ENCODE results near the gene GULP1. TPM values are rescaled to one million over a fixed set of nuclear protein-coding genes. Genes with fewer than 3 reads are reported as not detected.
"Not testable (repeated sequence)": the region's sequence is repeated elsewhere in the genome, so short reads cannot be mapped to it uniquely, and the experiment has no call there.

GULP1 gene
- polyA plus RNA-seq, 1 donor from 2014 or later: 10.2 TPM

- Histone ChIP-seq H3K9ac (ENCODE audit: low read length) (no peak overlapping the region), H3K4me2 (ENCODE audit: low read length) (no peak overlapping the region), H3K9me2 (ENCODE audit: insufficient read depth, low read length) (no peaks in the 10 kb centered on the region), H3K9me3 (ENCODE audit: low read length) (no peaks in the 10 kb centered on the region), H3K4me3 (ENCODE audit: low read length) (no peak overlapping the region), H3K27me3 (ENCODE audit: insufficient read depth, low read depth, low read length) (peaks cover 16% of the 10 kb centered on the region), H2AFZ (ENCODE audit: low read depth, low read length) (no peak overlapping the region), H3F3A (ENCODE audit: insufficient read depth, low read length, poor library complexity, severe bottlenecking) (no peaks in the 10 kb centered on the region), H4K20me1 (ENCODE audit: insufficient read depth) (no peaks in the 10 kb centered on the region), H3K27ac (ENCODE audit: low read length) (no peak overlapping the region), H3K36me3 (ENCODE audit: insufficient read depth, low read length) (no peaks in the 10 kb centered on the region), H3K79me2 (replicated peaks; ENCODE audit: insufficient read depth, low read length) (peaks cover 63% of the 10 kb centered on the region)
- no peak for TF ChIP-seq MXI1 (conservative IDR thresholded peaks at IDR 0.05; ENCODE audit: poor library complexity, severe bottlenecking)
- TF ChIP-seq REST (IDR thresholded peaks at IDR 0.05; ENCODE audit: borderline replicate concordance): no peak
- no peak for TF ChIP-seq SMC3 (conservative IDR thresholded peaks at IDR 0.05; ENCODE audit: poor library complexity)
- no peak for TF ChIP-seq EZH2 (IDR thresholded peaks at IDR 0.05; ENCODE audit: borderline replicate concordance, insufficient read depth, low read length, poor library complexity, severe bottlenecking)
- TF ChIP-seq TAF1 (IDR thresholded peaks at IDR 0.05; ENCODE audit: low read depth): no peak
- no peak for TF ChIP-seq POLR2AphosphoS5 (IDR thresholded peaks at IDR 0.05)
- no peak for TF ChIP-seq CTCF (IDR thresholded peaks at IDR 0.05; ENCODE audit: poor library complexity, severe bottlenecking)
- no peak for TF ChIP-seq EP300 (conservative IDR thresholded peaks at IDR 0.05; ENCODE audit: poor library complexity, severe bottlenecking)
- no peak for TF ChIP-seq RAD21 (conservative IDR thresholded peaks at IDR 0.05)
These were observed 6.3 kb downstream of the GULP1 start for GRCh38 chr2:188297978-188298377.

GRCh38 chr2:188298937-188299371 lies 7.3 kb downstream of the GULP1 start:
- H3K79me2 ChIP-seq (replicated peaks; ENCODE audit: insufficient read depth, low read length): peaks cover 68% of the 10 kb centered on the region
- not testable (repeated sequence) for H3K9ac ChIP-seq (ENCODE audit: low read length); H3K9me3 ChIP-seq (ENCODE audit: low read length); H3K4me2 ChIP-seq (ENCODE audit: low read length); H3F3A ChIP-seq (ENCODE audit: insufficient read depth, low read length, poor library complexity, severe bottlenecking); H3K4me3 ChIP-seq (ENCODE audit: low read length); H4K20me1 ChIP-seq (ENCODE audit: insufficient read depth); H2AFZ ChIP-seq (ENCODE audit: low read depth, low read length); H3K9me2 ChIP-seq (ENCODE audit: insufficient read depth, low read length); H3K27ac ChIP-seq (ENCODE audit: low read length); H3K36me3 ChIP-seq (ENCODE audit: insufficient read depth, low read length); H3K27me3 ChIP-seq (ENCODE audit: insufficient read depth, low read depth, low read length)

Measured in neural cell (in vitro differentiated cells).